Inflammatory macrophage treated with lipopolysaccharide for 4 hours (primary cell): ENCODE results near the gene TP53BP2.
"Not testable (repeated sequence)": the region's sequence is repeated elsewhere in the genome, so short reads cannot be mapped to it uniquely, and the experiment has no call there.

ENCODE experiments used
- DNase-seq: peaks from one replicate; pipeline ENCODE4 v3.0.0-alpha.2; 2020

TP53BP2 gene

DNA sequence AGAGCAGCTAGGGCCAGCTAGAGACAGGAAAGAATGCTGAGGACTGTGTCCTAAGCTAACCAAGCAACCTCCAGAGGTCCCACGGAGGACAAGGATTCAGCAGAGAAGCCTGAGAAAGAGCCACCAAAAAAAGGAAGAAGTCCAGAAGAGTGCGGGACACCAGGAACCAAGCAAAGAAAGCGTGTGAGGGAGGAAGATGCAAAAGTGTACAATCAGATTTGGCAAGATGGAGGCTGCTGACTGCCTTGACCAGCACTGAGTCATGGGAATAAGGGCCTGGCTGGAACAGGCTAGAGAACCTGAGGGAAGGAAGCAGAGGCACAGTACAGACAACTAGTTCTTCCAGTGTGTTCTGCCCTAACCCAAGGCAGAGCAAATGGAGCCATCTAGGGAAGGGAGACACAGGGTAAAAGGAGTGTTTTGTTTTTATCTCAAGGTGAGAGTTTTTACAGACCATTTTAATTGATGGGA, 18.5 kb downstream of the TP53BP2 start:
- peak; percentile 80 for DNase-seq

DNA sequence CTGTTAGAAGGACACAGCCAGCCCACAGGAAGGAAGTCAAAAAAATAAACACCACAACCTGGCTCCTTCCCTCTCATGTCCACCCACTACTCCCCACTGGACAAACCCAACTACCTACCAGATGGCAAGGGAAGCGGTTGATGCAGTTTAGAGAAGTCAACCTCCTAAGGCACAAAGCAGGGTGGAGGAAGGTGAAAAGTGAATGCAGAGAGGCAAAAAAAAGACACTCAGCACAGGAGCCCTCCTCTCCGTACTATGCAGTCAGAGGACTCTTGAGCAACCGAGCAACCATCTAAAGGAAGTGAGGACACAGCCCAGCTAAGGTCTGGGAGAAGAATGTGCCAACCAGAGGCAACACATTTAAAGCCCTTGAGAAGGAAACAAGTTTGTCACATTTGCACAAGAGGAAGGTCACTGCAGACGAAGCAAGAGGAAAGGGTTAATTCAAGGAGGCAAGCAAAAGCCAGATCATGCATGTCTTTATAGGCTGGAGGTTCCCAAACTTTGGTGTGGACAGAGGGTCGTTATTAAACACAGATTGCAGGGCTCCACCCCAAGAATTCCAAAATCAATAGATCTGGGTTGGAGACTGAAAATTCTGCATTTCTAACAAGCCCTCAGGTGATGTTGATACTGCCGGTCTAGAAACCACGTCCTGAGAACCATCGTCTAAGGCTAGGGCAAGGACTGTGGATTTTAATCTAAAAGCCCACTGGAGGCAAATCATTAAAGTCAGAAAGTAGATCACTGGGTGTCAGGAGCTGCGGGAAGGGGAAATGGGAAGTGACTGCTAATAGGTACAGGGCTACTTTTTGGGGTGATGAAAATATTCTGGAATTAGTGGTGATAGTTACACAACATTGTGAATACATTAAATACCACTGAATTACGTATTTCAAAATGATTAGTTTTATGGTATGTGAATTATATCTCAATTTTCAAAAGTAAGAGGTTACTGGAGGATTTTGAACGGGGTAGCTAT, 19.7 kb downstream of the TP53BP2 start:
- DNase-seq, result peak; percentile 94

DNA sequence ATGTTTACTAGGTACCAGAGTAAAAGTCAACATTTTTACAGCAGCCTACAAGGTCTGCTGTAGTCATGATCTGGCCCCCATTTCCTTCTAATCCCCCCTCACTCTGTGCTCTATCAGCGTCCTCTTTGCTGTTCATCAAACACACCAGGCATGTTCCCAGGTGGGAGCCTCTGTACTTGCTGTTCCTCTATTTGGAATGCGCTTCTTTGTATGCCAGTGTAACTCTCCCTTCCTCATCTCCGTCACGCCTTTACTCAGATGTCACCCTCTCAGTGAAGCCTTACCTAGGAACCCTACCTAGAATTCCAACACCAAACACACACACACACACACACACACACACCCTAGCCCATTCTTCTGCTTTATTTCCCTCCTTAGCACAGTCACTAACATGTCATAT, 21.0 kb downstream of the TP53BP2 start:
- DNase-seq, result no peak

DNA sequence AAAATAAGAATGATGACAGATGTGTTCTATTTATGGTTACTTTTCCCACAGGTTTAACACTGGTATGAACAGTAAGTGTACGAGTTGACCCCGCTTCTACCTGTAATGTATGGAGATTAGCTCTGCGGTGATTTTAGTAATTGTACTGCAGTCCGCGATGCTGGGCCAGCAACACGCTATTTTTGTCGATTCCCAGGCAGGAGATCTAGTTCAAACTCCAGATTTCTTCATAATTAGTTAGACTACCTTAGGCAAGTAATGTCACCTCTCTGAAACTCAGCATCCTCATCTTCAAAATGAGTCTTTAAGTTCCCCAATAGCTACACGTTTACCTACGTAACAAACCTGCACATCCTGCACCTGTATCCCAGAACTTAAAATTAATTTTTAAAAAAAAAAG, 21.5 kb downstream of the TP53BP2 start:
- no peak for DNase-seq

DNA sequence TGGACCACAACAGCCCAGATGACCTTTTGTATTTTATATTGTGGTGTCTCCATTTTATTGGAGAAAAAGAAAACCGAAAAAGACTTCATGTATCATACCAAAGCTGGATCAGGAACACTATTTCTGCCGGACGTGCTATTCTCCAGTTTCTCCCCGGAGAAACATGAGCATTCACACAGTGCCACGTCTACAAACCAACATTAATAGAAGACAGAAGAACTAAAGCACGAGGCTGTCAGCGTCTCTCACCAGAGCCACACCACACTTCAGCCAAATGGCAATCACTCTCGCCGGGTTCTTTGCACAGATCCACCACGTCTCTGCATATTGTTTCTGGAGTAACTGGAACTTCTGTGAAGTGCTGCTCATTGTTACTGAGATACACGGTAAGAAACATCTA, 24.8 kb downstream of the TP53BP2 start:
- DNase-seq, result no peak

DNA sequence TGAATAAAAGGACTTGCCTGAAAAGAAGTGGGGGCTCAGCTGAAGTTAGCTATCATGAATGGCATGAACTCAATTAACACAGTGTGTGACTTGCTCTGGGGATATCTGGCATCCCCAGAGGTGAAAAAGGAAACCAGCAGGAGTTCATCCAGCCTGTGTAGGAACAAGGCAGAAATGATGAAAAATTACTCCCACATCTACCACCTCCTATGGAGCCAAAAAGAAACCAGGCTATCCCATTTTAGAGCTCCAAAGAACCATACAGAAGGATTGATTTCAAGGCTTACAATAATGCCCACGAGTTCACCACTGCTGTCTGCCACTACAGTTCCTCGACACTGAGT, 25.3 kb downstream of the TP53BP2 start:
- DNase-seq, result no peak

GRCh38 chr1:223819730-223820514, 25.8 kb downstream of the TP53BP2 start:
- DNase-seq, result no peak

DNA sequence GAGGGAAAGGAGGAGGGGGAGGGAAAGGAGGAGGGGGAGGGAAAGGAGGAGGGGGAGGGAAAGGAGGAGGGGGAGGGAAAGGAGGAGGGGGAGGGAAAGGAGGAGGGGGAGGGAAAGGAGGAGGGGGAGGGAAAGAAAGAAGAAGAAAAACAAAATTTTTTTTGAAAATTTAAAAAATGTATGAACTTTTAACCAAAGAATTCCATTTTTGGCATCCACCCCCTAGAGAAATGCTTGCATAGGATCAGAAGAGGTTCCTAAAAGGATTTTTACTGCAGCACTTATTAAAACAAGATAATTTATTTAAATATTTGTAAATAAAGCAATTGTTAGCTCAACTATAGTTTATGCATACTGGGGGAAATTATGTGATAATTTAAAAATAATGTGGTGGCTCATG, 28.5 kb downstream of the TP53BP2 start:
- not testable (repeated sequence) for DNase-seq

GRCh38 chr1:223815865-223816264, 29.9 kb downstream of the TP53BP2 start:
- DNase-seq, result no peak

- DNase-seq, result no peak
Measured at GRCh38 chr1:223815020-223815853, 30.5 kb downstream of the TP53BP2 start.

DNA sequence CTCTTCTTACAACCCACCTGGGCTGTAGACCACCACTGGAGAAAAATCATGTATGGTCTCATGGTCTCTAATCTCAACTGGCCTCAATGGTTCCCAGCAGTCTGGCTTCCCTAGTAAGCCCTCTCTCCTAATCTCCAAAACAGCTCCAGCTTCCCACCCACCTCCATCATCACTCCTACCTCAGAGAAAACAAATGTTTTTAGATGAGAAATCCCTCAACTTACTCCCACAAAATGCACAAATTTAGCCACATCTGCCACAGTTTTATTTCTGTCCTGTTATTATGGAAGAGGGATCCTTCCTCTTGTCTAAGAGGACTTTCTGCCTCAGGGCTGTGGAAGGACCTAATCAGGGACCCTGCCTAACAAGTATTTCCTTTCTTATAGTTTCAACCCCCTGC, 32.1 kb downstream of the TP53BP2 start:
- DNase-seq, result no peak

DNA sequence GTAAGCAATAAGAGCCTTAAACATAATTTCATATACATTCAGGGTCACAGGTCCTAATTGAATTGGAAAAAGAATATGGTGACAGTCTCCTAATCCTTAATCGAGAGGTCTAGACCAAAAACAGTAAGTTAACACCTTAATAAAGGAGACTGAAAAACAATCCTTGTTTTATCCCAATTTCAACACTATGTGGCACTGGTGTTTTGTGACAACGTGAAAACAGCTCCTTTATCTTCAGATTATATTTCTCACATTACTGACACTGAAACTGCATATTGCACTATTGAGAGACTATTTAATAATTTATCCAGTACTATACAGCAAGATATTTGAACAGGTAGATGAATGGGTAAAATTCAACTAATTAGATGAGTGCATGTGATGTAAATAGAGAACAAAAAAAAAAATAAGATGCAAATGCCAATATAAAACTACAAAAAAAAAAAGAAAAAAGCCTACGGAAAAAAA, 34.1 kb downstream of the TP53BP2 start:
- peak; percentile 53 for DNase-seq

DNA sequence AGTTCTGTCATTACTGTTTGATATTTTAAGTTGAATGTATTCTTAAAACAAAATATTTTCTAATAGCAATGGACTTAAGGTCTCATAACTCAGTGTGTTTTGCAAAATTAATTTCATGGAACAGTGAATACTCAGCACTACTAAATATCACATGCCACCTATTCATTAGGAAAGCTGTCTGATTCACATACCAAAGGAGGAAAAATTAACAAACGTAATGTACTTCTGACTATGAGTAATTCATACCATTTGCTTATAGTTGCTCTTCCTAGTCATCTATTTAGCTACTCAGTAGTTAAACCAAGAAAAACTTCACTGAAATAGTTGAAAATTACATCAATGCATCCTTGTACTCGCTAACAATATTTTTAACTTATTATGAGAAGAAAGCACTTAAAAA, 35.2 kb downstream of the TP53BP2 start:
- peak; percentile 85 for DNase-seq

- peak; percentile 41 for DNase-seq
Measured at GRCh38 chr1:223809905-223810304, 35.8 kb downstream of the TP53BP2 start.

DNA sequence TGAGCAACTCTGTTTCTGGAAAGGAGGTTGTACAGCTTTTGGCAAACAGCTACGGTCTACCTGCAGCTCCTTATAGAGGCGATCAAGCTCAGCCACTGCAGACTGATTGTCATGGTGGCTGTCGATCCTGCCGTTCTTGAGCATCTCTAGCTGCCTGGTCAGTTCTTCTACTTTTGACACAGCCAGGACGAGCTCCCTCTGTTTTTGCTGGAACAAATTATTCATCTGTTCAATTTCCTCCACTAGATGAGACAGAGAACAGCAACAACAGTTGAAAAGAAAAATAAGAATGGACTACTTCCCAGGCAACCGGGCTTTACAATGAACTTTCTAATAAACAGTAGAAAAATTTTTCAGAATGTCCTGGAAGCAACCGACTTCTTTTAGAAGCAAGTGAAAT, 42.5 kb downstream of the TP53BP2 start:
- no peak for DNase-seq

DNA sequence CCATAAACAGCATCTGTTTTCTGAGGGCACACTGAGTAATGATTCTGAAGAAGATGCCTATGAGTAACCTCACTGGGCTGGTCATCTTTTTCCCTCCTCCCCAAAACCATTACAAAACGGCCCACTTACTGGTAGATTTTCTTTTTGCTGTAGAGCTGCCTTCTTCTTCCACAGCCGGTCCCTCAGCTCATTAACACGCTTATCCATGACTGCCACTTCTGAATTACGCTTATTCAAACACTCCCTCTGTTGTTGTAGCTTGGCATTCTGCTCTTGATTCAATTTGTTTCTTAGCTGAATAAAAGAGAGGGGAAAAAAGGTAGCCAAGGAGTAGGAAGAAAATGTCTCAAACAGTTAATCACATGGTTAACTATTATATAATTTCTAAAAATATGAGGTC, 43.1 kb downstream of the TP53BP2 start:
- DNase-seq, result no peak

DNA sequence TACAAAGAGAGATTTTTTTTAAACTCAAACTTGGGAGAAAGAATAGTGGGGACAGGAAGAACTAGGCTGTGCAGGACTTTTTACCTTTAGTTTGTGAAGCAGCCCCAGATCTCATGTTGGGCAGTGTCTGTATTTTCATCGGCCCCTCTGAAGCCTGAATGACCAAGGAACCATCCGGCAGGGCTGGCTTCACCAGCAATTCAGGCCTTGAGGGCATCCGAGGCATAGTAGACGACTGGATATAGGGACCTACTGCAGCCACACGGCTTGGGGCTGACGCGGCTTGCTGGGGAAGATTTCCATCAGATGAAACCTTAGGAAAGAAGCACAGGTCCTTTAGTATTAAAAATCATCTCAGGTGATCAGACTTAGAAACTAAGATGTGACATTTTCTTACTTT, 43.7 kb downstream of the TP53BP2 start:
- DNase-seq, result no peak

- DNase-seq, result no peak
Measured at GRCh38 chr1:223796210-223796609, 49.5 kb downstream of the TP53BP2 start.

DNA sequence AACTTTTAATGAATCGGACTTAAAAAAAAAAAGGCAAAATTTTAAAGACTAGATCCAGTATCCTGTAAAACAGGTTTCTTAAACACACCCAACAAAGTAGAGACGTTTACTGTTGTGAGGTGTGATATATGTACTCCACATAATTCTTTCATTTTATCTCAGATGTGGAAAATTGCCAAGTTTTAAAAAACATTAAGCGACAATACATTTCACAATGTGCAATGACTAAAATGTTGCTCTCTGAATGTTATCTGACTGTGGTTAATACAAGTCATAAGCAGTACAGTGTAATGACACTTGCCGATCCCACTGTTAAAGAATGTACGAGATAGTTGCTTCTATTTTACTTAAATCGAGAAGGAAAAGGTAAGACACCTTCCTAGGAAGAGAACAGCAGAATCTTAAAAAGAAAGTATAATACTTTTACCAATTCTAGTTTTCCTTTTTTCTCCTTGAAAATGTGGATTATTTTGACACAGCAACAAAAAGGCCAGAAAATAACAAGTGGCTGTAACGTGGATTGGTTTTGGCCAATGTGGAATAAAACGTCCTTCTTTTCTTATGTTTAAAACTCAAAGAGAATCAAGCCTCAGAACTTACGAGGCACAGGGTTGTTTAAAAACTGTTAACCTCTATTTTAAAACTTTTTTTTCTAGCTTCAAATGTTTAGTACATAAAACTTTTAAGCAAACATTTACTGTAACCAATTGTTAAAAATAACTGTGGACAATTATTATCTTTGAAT, 51.4 kb downstream of the TP53BP2 start:
- DNase-seq, result no peak

- DNase-seq, result no peak
Measured at GRCh38 chr1:223793716-223794115, 52.0 kb downstream of the TP53BP2 start.

DNA sequence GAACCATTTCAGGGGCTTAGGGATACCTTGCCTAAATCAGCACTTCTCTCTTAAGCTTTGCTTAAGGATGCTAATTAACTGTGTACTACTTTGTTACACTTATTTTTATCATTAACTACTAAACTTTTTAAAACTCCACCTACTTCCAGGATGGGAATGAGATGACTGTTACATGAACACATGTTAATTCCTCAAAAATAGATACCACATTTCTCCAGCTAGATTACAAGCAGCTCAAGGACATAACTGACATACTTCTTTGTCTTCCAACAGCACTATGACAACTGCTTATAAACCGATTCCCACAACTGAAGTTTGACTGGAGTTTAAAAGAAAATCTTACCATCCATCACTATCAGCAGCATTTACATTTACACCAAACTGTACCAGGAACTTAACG, 53.7 kb downstream of the TP53BP2 start:
- no peak for DNase-seq

DNA sequence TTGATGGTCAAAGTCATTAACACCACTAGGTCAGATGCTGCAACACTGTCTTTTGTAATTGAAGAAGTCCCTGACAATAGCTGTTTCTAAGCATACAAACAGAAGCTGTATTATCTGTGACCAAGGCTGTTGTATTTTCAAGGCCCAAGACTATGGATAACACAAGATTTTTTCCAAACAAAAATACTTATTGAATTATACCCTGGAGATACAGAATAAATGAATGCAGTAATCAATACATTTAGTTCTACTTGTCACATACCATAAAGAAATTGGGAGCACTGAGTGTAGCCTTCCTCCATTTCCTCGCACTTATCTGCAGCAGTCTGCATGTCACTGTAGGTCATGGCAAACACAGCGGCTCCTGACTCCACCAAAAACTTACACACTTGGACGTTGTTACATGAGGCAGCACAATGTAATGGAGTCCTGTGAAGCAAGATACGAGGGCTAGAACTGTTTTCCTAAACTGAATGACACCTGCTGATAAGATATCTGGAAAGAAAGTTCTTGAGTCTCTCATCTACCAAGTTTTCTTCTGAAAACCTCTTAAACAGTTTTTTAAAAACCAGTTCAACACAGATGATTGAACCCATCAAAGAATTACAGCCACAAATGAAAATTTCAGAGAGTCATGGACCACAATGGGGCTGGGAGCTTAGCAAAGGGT, 56.9 kb downstream of the TP53BP2 start:
- no peak for DNase-seq
